PC-3 (cell line): ENCODE data around the gene STPG3.

Experiments
- EZH2 ChIP-seq: fragments of 300-600 bp; sonication (generic); IDR thresholded peaks from one replicate; pipeline ENCODE4 v1.6.1; 2017; ENCODE audit warnings: antibody characterized with exemption, mild to moderate bottlenecking, low read length; ENCODE audit not compliant: unreplicated experiment
- TF ChIP-seq, protein P1 (sequence below): fragments of 300-600 bp; sonication (generic); conservative IDR thresholded peaks from 2 replicates; pipeline ENCODE4 v1.5.1; 2017; ENCODE audit warnings: antibody characterized with exemption, low read depth, mild to moderate bottlenecking, low read length

DNA sequence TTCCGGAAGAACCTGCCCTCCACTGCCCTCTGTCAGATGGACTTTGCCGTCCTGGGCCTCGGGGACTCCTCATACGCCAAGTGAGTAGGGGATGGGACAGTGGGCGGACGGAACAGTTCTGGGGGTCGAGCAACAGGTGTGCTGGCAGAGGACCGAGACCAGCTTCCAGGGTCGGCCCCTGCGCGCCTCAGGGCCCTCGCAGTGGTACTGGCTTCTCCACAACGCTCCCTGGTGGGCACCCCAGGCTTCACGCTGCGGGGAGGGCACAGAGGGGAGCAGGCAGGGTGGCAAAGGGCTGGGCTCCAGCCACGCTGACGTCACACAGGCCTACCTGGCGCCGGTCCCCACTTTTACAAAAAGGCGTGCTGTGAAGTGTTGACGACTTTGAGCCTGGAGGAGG, 38.6 kb upstream of the STPG3 start:
- no peak for TF ChIP-seq EZH2
- TF ChIP-seq, protein P1, sequence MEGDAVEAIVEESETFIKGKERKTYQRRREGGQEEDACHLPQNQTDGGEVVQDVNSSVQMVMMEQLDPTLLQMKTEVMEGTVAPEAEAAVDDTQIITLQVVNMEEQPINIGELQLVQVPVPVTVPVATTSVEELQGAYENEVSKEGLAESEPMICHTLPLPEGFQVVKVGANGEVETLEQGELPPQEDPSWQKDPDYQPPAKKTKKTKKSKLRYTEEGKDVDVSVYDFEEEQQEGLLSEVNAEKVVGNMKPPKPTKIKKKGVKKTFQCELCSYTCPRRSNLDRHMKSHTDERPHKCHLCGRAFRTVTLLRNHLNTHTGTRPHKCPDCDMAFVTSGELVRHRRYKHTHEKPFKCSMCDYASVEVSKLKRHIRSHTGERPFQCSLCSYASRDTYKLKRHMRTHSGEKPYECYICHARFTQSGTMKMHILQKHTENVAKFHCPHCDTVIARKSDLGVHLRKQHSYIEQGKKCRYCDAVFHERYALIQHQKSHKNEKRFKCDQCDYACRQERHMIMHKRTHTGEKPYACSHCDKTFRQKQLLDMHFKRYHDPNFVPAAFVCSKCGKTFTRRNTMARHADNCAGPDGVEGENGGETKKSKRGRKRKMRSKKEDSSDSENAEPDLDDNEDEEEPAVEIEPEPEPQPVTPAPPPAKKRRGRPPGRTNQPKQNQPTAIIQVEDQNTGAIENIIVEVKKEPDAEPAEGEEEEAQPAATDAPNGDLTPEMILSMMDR, result no peak
